ENCODE results near the gene SYAP1.
"Not testable (repeated sequence)": the region's sequence is repeated elsewhere in the genome, so short reads cannot be mapped to it uniquely, and the experiment has no call there.

Gene SYAP1

GRCh38 chrX:16719334-16720084 lies at the start of gene SYAP1:
TSS of gene SYAP1 (plus strand) at chrX:16719612. CDS start at chrX:16719725, 113 bp downstream.
- DNase-seq, result peak; percentile 92

- DNase-seq, result peak; percentile 52
Measured at GRCh38 chrX:16671005-16671404, 48.4 kb upstream of the SYAP1 start.

GRCh38 chrX:16678689-16679088 lies 40.7 kb upstream of the SYAP1 start:
- DNase-seq, result no peak

- no peak for DNase-seq
Measured at GRCh38 chrX:16683007-16683664, 36.3 kb upstream of the SYAP1 start.

- peak; percentile 41 for DNase-seq
Measured at GRCh38 chrX:16687514-16687913, 31.9 kb upstream of the SYAP1 start.

GRCh38 chrX:16695079-16695676 lies 24.2 kb upstream of the SYAP1 start:
- DNase-seq, result peak; percentile 44

GRCh38 chrX:16696956-16697355 lies 22.5 kb upstream of the SYAP1 start:
- DNase-seq, result no peak

- DNase-seq, result no peak
Measured at GRCh38 chrX:16699389-16699788, 20.0 kb upstream of the SYAP1 start.

- no peak for DNase-seq
Measured at GRCh38 chrX:16700734-16701133, 18.7 kb upstream of the SYAP1 start.

- no peak for DNase-seq
Measured at GRCh38 chrX:16702700-16703599, 16.5 kb upstream of the SYAP1 start.

- no peak for DNase-seq
Measured at GRCh38 chrX:16705370-16705769, 14.0 kb upstream of the SYAP1 start.

- no peak for DNase-seq
Measured at GRCh38 chrX:16708016-16708415, 11.4 kb upstream of the SYAP1 start.

GRCh38 chrX:16711219-16711811 lies 8.1 kb upstream of the SYAP1 start:
- no peak for DNase-seq

GRCh38 chrX:16711893-16712547 lies 7.4 kb upstream of the SYAP1 start:
- DNase-seq, result no peak

GRCh38 chrX:16712548-16713155 lies 6.8 kb upstream of the SYAP1 start, which contains the start of gene CTPS2:
TSS of gene CTPS2 (minus strand) at chrX:16712669. CDS start at chrX:16702902, 9,767 bp downstream.
- peak; percentile 61 for DNase-seq

- DNase-seq, result no peak
Measured at GRCh38 chrX:16714504-16714903, 4.9 kb upstream of the SYAP1 start.

GRCh38 chrX:16715638-16716037 lies 3.8 kb upstream of the SYAP1 start:
- not testable (repeated sequence) for DNase-seq

GRCh38 chrX:16716451-16716850 lies 3.0 kb upstream of the SYAP1 start:
- DNase-seq, result not testable (repeated sequence)

GRCh38 chrX:16718824-16719333 lies 533 bp upstream of the SYAP1 start:
- no peak for DNase-seq

- DNase-seq, result no peak
Measured at GRCh38 chrX:16722481-16722880, 3.1 kb downstream of the SYAP1 start.

GRCh38 chrX:16725072-16725471 lies 5.7 kb downstream of the SYAP1 start:
- no peak for DNase-seq
